Measurements from ENCODE around the gene DNAH1.

Gene DNAH1

DNA sequence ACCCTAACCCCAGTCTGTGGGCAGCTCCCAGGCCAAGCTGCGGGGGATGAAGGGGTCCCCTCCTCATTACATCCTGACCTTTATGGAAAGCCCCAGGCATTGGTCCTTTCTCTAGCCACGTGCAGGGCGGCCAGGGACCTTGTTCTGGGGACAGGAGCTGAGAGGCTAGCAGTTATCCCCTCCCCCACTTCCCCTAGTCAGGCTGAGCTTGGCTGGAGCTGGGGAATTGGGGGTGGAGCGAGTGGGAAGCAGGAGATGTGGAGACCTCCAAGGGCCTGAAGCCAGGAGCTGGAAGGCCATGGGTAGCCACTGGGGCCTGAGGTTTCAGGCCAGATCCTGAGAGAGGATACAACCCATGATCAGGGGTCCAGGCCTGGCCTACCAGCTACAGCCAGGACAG lies 45.8 kb downstream of the DNAH1 start:
- no peak for DNase-seq (ENCODE audit: low read depth)
- H3K4me3 ChIP-seq (ENCODE audit: low read depth, low read length): no peak overlapping the region
- in situ Hi-C loops (cut with HindIII; ENCODE audit: low sequenced_read_pairs): no loop called here
- TF ChIP-seq, protein P1, sequence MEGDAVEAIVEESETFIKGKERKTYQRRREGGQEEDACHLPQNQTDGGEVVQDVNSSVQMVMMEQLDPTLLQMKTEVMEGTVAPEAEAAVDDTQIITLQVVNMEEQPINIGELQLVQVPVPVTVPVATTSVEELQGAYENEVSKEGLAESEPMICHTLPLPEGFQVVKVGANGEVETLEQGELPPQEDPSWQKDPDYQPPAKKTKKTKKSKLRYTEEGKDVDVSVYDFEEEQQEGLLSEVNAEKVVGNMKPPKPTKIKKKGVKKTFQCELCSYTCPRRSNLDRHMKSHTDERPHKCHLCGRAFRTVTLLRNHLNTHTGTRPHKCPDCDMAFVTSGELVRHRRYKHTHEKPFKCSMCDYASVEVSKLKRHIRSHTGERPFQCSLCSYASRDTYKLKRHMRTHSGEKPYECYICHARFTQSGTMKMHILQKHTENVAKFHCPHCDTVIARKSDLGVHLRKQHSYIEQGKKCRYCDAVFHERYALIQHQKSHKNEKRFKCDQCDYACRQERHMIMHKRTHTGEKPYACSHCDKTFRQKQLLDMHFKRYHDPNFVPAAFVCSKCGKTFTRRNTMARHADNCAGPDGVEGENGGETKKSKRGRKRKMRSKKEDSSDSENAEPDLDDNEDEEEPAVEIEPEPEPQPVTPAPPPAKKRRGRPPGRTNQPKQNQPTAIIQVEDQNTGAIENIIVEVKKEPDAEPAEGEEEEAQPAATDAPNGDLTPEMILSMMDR (IDR thresholded peaks at IDR 0.05; ENCODE audit: low read depth, low read length, missing control alignments): no peak

DNA sequence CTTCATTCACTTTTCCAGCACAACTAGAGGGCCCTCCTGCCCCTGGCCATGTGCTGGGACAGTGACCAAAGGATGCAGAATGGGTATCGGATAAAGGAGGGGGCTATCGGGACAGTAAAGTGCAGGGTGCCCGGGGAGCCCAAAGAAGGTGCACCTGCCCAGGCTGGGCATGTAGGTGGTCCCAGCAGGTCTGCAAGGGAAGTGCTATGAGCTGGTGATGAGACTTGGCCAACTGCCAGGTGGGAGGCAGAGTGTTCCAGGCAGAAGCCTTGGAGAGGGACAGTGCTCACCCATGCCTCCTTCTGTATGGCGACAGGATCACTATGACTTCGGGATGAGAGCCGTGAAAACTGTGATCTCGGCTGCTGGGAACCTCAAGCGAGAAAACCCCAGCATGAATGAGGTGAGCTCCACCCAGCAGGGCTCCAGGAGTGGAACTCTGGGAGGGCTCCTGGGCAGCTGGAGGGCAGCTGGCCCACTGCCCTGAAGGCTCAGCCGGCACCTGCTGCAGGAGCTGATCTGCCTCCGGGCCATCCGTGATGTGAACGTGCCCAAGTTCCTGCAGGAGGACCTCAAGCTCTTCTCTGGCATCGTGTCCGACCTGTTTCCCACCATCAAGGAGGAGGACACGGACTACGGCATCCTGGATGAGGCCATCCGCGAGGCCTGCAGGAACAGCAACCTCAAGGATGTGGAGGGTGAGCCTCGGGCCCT lies 48.4 kb downstream of the DNAH1 start:
- DNase-seq (ENCODE audit: low read depth): no peak
- TF ChIP-seq, protein P1 (IDR thresholded peaks at IDR 0.05; ENCODE audit: low read depth, low read length, missing control alignments): no peak
- H3K4me3 ChIP-seq (ENCODE audit: low read depth, low read length): no peak overlapping the region
- in situ Hi-C loops (cut with HindIII; ENCODE audit: low sequenced_read_pairs): no loop called here

DNA sequence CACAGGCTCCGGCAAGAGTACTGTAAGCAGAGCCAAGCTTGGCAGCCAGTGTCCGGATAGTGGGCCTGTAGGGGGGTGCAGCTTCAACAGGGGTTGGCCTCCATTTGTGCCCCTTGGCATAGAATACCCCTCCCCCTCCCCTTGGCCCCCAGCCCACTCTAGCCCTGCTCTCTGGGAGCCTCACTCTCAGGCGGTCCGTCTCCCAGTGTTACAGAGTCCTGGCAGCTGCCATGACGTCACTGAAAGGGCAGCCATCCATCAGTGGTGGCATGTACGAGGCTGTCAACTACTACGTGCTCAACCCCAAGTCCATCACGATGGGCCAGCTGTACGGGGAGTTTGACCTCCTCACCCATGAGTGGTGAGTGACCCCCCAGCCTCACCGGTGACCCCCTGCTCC lies 50.4 kb downstream of the DNAH1 start:
- no peak overlapping the region for H3K4me3 ChIP-seq (ENCODE audit: low read depth, low read length)
- in situ Hi-C loops (cut with HindIII; ENCODE audit: low sequenced_read_pairs): no loop called here
- TF ChIP-seq, protein P1 (IDR thresholded peaks at IDR 0.05; ENCODE audit: low read depth, low read length, missing control alignments): no peak
- DNase-seq (ENCODE audit: low read depth): no peak

DNA sequence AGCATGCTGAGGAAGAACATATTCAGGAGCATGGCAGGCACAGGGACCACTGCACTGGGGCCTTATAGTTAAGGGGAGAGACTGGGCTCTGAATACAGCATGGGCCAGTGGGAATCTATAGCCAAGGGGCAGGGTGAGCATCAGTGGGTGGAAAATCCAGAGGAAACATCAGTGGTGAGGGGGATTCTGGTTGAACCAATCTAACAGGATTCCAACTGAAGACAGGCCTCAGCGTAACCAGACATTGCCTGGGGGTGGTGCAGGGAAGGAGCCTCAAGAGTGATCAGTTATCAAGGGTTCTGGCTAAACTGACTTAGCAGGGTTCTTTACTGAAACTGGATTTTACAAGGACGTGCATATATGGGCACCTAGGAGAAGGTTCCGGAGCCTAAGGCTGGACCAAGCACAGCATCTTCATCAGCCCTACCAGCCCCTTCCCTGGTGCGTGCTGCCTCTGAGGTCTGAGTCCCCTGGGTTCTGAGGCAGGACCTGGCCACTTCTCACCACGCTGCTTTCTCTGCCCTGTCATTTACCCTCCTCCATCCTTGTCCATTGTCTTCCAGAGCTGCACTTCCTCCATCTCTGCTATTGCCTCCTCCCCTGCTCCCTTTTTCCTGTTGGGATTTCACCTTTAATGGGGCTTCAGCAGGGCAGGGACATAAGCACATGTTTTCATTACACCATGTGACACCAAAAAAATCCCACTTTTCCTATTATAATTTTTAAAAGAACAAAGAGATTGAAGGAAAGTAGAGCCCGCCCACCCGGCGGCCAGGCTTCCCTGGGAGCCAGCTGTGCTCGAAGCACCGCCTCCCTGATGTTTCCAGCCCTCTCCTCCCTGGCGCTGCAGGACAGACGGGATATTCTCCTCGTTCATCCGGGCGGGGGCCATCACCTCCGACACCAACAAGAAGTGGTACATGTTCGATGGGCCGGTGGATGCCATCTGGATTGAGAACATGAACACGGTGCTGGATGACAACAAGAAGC lies 52.1 kb downstream of the DNAH1 start:
- no peak for DNase-seq (ENCODE audit: low read depth)
- TF ChIP-seq, protein P1 (IDR thresholded peaks at IDR 0.05; ENCODE audit: low read depth, low read length, missing control alignments): no peak
- no peak overlapping the region for H3K4me3 ChIP-seq (ENCODE audit: low read depth, low read length)
- in situ Hi-C loops (cut with HindIII; ENCODE audit: low sequenced_read_pairs): no loop called here

DNA sequence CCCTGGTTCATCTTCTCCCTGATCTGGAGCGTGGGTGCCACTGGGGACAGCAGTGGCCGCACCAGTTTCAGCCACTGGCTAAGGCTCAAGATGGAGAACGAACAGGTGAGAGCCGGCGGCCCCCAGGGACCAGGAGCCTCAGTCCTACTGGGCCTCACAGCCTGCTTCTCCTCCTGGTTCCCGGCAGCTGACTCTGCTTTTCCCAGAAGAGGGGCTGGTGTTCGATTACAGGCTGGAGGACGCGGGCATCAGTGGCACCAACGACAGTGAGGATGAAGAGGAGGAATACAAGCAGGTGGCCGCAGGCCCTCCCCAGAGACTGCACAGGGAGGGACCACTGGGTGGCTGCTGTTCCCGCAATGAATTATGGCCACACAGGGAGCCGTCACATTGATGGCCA lies 54.4 kb downstream of the DNAH1 start:
- TF ChIP-seq, protein P1 (IDR thresholded peaks at IDR 0.05; ENCODE audit: low read depth, low read length, missing control alignments): no peak
- no peak overlapping the region for H3K4me3 ChIP-seq (ENCODE audit: low read depth, low read length)
- no peak for DNase-seq (ENCODE audit: low read depth)
- in situ Hi-C loops (cut with HindIII; ENCODE audit: low sequenced_read_pairs): no loop called here

DNA sequence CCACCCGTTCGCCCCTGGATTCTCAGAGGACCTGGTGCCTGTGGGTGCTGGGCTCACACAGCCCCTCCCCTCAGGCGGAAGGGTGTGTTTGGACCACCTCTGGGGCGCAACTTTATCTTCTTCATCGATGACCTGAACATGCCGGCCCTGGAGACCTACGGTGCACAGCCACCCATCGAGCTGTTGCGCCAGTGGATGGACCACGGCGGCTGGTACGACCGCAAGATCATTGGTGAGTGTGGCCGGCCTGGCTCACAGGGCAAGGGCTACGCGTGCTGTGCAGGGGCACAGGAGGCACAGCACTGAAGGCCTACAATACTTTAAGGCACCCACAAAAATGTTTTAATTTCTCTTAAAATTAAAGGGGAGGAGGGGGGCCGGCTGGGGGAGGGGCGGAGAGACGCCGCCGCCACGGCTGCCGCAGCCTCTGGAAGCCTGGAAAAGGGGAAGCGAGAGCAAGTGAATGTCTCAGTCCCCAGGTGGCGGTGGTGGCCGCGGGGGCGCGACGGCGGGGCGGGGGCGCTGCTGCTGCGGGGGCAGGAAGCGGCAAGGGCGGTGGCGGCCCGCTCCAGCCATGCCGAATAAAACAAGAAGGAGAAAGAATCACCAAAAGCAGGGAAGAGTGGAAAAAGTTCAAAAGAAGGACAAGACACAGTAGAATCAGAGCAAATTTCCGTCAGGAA lies 56.8 kb downstream of the DNAH1 start:
- DNase-seq (ENCODE audit: low read depth): no peak
- TF ChIP-seq, protein P1 (IDR thresholded peaks at IDR 0.05; ENCODE audit: low read depth, low read length, missing control alignments): no peak
- in situ Hi-C loops (cut with HindIII; ENCODE audit: low sequenced_read_pairs): no loop called here
- H3K4me3 ChIP-seq (ENCODE audit: low read depth, low read length): no peak overlapping the region

Data from astrocyte of the cerebellum (primary cell).